ENCODE data around the gene AGMO. TPM values are rescaled to one million over a fixed set of nuclear protein-coding genes. Genes with fewer than 3 reads are reported as not detected.
"Not testable (repeated sequence)": the region's sequence is repeated elsewhere in the genome, so short reads cannot be mapped to it uniquely, and the experiment has no call there.

Gene AGMO
- total RNA-seq, 2 donors from 2014 or later, result 0.27 to 13.5 TPM

DNA sequence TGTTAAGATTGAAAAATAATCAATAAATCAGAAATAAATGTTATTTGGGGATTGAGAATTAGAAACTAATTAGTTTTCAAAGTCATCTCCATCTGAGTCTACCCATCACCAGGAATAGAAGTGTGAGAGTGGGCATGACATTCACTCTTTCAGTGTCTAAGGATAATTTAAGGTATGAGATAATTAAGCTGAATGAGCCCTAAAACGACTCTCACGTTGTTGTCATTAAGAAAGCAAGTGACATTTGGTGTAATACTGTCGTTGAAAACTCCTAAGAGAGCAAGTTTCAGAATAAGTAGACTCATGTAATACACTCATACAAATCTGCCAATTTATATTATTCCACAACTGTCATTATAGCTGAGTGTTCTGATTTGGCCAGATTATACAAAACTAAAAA, 7.1 kb downstream of the AGMO start:
- Histone ChIP-seq H3K27ac (no peak overlapping the region), H3K4me3 (no peak overlapping the region), H3K4me1 (replicated peaks) (no peaks in the 10 kb centered on the region), H3K27me3 (replicated peaks; ENCODE audit: insufficient read depth) (no peaks in the 10 kb centered on the region), H3K9me3 (no peaks in the 10 kb centered on the region), H3K36me3 (no peaks in the 10 kb centered on the region)
- no peak for TF ChIP-seq POLR2AphosphoS5 (IDR thresholded peaks at IDR 0.05)
- TF ChIP-seq, protein P1, sequence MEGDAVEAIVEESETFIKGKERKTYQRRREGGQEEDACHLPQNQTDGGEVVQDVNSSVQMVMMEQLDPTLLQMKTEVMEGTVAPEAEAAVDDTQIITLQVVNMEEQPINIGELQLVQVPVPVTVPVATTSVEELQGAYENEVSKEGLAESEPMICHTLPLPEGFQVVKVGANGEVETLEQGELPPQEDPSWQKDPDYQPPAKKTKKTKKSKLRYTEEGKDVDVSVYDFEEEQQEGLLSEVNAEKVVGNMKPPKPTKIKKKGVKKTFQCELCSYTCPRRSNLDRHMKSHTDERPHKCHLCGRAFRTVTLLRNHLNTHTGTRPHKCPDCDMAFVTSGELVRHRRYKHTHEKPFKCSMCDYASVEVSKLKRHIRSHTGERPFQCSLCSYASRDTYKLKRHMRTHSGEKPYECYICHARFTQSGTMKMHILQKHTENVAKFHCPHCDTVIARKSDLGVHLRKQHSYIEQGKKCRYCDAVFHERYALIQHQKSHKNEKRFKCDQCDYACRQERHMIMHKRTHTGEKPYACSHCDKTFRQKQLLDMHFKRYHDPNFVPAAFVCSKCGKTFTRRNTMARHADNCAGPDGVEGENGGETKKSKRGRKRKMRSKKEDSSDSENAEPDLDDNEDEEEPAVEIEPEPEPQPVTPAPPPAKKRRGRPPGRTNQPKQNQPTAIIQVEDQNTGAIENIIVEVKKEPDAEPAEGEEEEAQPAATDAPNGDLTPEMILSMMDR (IDR thresholded peaks at IDR 0.05), result no peak
- TF ChIP-seq POLR2A (IDR thresholded peaks at IDR 0.05), result no peak
- no peak for DNase-seq (ENCODE audit: low spot score)
- intact Hi-C loops (cut with DNase I), result no loop called here
- 59% methylated on average over 3 of the region's 3 CpGs for WGBS

DNA sequence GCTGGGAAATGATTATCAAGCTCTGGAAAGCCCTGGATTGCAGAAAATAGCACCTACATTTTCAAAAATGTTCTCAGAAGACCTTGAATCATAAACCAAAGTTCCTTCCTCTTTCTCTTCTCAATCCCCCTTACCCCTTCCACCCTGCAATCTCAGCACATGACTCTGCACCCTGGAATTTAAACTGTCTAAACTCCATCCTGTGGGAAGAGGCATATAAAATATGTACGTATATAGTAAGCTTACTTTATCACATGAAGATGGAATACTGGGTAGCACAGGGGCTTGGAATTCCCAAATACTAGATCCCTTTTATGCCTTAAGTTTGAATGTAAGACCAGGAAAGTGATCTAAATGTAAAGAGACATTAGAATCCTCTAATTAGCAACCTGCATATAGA, 7.7 kb downstream of the AGMO start:
- TF ChIP-seq, protein P1 (IDR thresholded peaks at IDR 0.05), result no peak
- no peak for TF ChIP-seq POLR2AphosphoS5 (IDR thresholded peaks at IDR 0.05)
- no peak for TF ChIP-seq POLR2A (IDR thresholded peaks at IDR 0.05)
- no peak for DNase-seq (ENCODE audit: low spot score)
- Histone ChIP-seq H3K9me3 (no peaks in the 10 kb centered on the region), H3K36me3 (no peaks in the 10 kb centered on the region), H3K27ac (no peak overlapping the region), H3K27me3 (replicated peaks; ENCODE audit: insufficient read depth) (no peaks in the 10 kb centered on the region), H3K4me1 (replicated peaks) (no peaks in the 10 kb centered on the region), H3K4me3 (no peak overlapping the region)
- WGBS, result 74% methylated on average over 1 of the region's 1 CpG
- intact Hi-C loops (cut with DNase I), result no loop called here

GRCh38 chr7:15547320-15547719, 14.5 kb downstream of the AGMO start:
- H3K4me1 ChIP-seq (replicated peaks); intact Hi-C loops (cut with DNase I); H3K4me3 ChIP-seq; DNase-seq (ENCODE audit: low spot score); H3K9me3 ChIP-seq; H3K36me3 ChIP-seq; H3K27ac ChIP-seq; H3K27me3 ChIP-seq (replicated peaks; ENCODE audit: insufficient read depth): not testable (repeated sequence)
- 81% methylated on average over 27 of the region's 29 CpGs for WGBS

DNA sequence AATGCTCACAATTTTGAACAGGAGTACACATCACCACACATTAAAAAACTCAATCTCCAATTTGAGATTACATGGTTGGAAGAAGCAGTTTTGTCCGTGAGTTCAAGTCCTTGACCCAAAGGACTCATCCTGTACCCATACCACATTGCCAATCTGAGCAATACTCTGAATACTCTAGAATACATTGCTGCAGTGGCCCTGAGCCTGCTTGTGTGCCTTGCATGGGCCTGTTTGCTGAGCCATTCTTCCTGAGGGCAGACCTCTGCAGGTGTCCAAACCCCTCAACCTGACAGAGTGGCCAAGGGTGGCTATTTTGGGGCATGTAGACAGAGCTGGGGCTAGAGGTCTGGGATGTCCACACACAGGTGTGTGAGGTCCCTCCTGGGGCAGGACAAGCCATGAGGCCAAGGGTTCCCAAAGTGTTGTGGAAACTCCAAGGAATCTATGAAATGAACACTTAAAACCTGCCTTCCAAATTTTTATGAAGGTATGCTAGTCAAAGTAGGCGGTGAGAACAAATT, 15.5 kb downstream of the AGMO start:
- no peaks in the 10 kb centered on the region for H3K4me1 ChIP-seq (replicated peaks)
- no peaks in the 10 kb centered on the region for H3K36me3 ChIP-seq
- TF ChIP-seq POLR2A (IDR thresholded peaks at IDR 0.05) (no peak), POLR2AphosphoS5 (IDR thresholded peaks at IDR 0.05) (no peak)
- TF ChIP-seq, protein P1 (IDR thresholded peaks at IDR 0.05), result no peak
- H3K27ac ChIP-seq, result no peak overlapping the region
- no peaks in the 10 kb centered on the region for H3K9me3 ChIP-seq
- H3K4me3 ChIP-seq, result no peak overlapping the region
- 90% methylated on average over 2 of the region's 2 CpGs for WGBS
- intact Hi-C loops (cut with DNase I), result no loop called here
- no peak for DNase-seq (ENCODE audit: low spot score)
- H3K27me3 ChIP-seq (replicated peaks; ENCODE audit: insufficient read depth), result no peaks in the 10 kb centered on the region

GRCh38 chr7:15544050-15544449, 17.8 kb downstream of the AGMO start:
- intact Hi-C loops (cut with DNase I), result no loop called here
- 77% methylated on average over 2 of the region's 2 CpGs for WGBS
- DNase-seq (ENCODE audit: low spot score), result no peak

More at GRCh38 chr7:15544050-15544449, 17.8 kb downstream of the AGMO start:
- TF ChIP-seq POLR2AphosphoS5 (IDR thresholded peaks at IDR 0.05), result no peak
- TF ChIP-seq, protein P1 (IDR thresholded peaks at IDR 0.05), result no peak
- no peak for TF ChIP-seq POLR2A (IDR thresholded peaks at IDR 0.05)
- no peak overlapping the region for H3K4me3 ChIP-seq
- H3K36me3 ChIP-seq, result no peaks in the 10 kb centered on the region
- H3K4me1 ChIP-seq (replicated peaks), result no peaks in the 10 kb centered on the region
- H3K27me3 ChIP-seq (replicated peaks; ENCODE audit: insufficient read depth), result no peaks in the 10 kb centered on the region
- no peak overlapping the region for H3K27ac ChIP-seq
- H3K9me3 ChIP-seq, result no peaks in the 10 kb centered on the region

All from prostate gland (tissue), 2 donors.